GM18858 (cell line): ENCODE data around the gene DNAJB12.
"Not testable (repeated sequence)": the region's sequence is repeated elsewhere in the genome, so short reads cannot be mapped to it uniquely, and the experiment has no call there.

Experiments
- ATAC-seq: cut with Tn5 transposase; IDR thresholded peaks from one replicate; pipeline ENCODE4 v1.9.1; 2021; ENCODE audit not compliant: unreplicated experiment

DNAJB12 gene

DNA sequence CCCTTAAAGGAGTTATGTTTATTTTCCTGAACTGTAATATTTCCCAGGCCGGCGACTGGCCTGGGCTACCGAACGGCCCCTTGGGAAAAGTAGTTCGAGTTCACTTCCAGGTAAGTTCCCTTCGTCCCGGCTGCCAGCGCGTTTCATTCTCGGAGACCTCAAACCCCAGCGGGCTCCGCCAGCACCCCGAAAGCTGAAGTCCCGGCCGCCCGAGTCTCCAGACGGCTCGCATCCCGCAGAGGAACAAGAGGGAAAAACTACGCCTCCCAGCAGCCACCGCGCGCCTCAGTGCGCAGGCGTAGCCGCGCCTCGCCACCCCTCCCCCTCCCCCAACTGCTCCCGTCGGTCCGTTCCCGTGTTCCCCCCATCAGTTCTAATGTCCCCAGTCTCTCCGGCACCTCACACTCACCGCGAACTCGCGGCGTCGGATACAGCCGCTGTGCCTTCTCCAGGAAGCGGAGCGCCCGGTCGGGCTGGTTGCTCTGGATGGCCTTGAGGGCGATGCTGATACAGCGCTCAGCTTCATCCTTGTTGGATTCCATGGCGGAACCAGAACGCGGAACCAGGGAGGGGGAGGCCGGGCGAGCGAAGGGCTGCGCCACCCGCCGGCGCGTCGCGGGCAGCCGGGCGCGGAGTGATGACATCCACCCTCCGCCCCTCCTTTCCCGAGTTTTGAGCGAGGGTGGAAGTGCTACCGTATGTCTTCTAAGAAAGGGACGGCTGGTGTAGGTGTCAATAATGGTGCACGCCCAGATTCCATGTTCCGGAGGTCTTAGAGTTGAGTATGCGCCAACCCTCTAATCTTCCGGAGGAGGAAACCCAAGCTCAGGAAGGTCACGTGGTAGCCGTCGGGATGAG lies at the start of gene DNAJB12:
Gene DNAJB12 (minus strand): TSS at position 564 of the 858 bp plus-strand sequence. CDS start 22 bp downstream, at position 542.
- ATAC-seq, result peak; percentile 42

DNA sequence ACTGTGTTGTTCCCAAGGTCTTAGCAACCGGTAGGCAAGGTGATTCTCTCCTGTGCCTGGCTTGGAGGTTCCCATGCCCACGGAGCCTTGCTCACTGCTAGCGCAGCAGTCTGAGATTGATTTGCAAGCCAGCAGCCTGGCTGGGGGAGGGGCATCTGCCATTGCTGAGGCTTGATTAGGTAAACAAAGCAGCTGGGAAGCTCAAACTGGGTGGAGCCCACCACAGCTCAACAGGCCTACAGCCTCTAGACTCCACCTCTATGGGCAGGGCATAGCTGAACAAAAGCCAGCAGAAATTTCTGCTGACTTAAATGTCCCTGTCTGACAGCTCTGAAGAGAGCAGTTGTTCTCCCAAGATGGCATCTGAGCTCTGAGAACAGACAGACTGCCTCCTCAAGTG lies 40.9 kb upstream of the DNAJB12 start:
- ATAC-seq, result not testable (repeated sequence)

DNA sequence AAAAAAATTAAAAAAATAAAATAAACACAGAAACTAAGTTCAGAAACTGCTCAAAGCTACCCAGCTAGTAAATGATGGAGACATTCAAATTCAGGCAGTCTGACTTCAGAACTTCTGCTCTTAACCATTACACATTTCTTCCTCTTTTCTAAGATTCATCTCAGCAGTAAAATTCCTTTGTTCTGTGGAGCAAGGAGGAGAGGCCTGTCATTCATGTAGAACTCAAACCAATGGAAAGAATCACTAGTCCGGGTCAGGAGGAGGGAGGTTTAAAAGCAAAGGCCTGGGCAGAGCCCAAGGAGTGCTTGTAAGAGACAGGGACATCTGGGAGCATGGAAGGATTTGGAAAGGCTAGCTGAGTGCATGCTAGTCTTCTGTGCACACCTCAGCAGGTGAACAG lies 37.9 kb upstream of the DNAJB12 start:
- ATAC-seq, result no peak

DNA sequence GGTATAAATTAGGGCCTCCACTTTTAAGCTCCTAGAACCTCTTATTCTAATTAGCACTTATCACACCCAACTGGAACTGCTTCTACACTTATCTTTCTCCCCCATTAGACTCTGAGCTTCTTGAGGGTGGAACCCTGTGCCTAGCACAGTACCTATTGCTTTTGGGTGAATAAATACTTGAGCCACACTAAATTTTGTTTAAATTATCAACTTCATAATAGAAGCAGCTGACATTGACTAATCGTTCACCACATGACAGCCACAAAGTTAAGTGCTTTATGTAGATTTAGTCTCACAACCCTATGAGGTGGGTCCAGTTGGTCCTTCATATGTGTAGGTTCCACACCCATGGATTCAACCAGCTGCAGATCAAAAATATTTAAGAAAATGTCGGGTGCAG lies 36.0 kb upstream of the DNAJB12 start:
- ATAC-seq, result no peak

DNA sequence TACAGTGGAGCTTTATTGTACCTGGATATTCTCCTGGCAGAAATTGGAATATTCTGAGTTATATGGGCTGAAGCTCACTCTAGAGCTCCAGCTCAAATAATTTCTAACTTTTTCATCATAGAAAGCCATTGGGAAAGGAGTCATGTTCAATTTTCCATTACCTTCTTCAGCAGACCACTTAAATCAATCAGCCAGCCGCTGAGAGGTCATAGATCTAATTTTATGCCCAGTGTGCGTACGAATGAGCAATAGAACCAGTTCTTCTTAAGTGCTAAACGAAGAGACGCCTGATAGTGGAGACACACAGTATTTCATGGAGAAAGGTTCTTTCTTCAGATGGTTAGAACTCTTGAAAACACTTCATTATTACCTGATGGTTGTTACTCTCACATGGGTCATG lies 35.0 kb upstream of the DNAJB12 start:
- no peak for ATAC-seq

DNA sequence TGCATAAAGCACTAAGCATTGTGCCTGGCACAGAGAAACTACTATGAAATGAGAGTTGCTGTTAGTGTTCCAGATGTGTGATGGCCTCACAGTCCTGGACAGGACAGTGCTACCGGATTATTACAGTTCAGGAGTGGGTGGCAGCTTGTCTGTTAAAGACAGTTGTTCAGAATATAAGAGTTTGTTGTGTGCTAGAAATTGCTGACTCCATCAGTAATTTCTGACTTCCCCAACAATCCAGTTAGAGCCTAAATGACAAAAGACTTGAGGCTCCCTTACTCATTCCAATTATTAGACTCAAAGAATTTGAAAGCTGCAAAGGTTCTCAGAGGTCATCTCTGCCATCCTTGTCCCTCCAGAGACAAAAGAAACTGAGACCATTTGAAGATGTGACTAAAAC lies 34.3 kb upstream of the DNAJB12 start:
- ATAC-seq, result no peak

DNA sequence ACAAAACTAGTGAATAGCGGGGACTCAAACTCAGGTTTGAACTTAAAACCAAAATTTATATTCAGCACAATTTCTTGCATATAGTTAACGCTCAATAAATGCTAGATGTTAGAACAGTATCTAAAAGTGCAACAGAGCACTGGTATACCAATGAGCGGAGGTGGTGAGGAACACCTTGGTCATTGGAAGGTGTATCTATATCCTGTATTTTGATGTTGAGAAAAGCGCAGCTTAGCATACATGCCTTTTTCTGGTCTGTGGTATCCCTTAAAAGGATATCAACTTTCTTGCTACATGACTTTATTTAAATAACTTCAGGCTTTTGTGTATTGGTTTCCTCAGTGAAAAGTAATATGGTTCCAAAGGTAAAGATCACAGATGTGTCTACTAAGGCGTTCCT lies 33.3 kb upstream of the DNAJB12 start:
- no peak for ATAC-seq

DNA sequence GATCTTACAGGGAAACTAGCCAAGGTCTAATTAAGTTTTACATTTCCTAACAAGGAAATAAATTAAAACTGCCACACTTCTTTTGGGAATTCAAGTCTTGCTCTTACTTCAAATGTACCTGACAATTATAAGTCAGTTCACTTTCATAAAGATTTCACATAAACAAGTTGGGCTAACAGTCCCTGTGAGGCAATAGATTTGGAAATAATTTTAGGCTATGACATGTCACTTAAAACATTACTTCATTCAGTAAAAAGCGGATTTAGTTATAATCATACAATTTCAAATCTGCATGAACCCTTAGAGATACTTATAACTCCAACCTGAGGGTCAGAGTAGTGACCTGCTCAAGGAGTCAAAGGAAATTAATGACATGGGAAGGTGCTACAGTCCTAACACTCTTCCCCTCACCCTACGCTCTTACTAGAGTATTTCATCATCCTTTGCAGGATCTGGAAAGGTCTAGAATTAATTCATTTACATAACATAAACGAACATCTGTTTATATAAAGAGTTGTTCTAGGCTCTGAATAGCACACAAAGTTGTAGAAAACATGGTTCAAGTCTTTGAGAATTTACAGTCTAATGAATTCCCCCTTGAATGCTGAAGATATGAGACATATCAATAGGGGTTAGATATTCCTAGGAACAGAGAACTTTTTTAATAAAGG lies 32.3 kb upstream of the DNAJB12 start:
- no peak for ATAC-seq

DNA sequence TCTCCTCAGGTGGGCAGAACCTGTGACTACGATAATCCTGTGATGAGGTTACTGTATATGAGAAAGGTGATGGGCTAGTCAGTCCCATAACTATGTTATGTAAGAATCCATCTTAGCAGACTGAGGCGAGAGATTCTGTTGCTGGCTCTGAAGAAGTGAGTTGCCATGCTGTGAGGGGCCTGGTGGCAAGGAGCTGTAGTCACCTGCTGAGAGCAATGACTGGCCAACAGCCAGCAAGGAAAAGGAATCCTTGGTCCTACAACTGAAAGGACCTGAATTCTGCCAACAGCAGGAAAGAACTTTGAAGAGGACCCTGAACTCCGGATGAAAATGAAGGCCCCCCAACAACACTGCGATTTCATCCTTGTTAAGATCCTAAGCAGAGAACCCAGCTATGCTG lies 31.0 kb upstream of the DNAJB12 start:
- no peak for ATAC-seq

DNA sequence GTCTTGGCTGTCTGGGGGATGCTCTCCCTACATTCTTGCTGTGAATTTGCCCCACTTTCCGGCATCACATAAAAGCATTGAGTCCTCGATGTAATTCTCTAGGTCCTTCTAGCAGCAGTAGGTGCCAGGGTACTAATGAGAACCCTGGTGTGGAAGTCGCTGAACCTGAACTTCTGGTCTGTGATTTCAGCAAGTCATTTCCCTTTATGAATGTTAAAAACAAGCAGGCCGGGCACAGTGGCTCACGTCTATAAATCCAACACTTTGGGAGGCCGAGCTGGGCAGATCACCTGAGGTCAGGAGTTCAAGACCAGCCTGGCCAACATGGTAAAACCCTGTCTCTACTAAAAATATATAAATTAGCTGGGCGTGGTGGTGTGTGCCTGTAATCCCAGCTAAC lies 30.3 kb upstream of the DNAJB12 start:
- not testable (repeated sequence) for ATAC-seq

DNA sequence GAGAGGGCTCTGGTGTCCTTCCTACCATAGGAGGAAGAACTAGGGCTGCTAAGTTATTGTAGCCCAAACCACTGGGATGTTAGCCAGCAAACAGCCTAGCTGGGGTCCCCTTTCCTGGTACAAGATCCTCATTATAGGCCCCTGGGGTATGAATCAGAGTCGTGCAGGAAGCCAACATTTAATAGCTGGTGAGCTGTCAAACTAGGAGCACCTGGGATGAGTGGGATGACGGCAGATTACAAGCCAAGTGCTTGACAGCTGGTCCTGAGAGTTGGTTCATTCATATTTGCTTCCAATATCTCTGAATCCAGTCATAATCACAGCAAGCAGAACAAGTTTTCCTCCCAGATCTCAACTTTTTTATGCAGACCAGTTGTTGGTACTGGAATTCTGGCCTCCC lies 25.1 kb upstream of the DNAJB12 start:
- no peak for ATAC-seq

DNA sequence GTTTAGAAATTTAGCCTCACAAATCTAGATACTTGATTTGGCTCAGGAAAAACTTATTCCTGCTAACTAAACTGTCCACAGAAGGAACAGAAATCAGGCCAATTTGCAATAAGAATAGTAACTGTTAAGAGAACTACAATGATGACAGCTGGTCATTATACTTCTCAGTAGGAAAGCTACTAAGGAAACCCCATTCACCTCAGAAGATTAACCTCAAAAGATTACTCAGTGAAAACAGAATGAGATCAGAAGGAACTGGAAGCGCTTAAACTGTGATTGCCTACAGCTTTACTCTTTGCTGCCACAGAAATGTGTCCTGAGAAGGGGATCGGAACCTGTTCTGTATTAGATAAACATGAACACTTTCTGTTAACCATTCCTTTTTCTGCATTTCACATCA lies 24.3 kb upstream of the DNAJB12 start:
- no peak for ATAC-seq

DNA sequence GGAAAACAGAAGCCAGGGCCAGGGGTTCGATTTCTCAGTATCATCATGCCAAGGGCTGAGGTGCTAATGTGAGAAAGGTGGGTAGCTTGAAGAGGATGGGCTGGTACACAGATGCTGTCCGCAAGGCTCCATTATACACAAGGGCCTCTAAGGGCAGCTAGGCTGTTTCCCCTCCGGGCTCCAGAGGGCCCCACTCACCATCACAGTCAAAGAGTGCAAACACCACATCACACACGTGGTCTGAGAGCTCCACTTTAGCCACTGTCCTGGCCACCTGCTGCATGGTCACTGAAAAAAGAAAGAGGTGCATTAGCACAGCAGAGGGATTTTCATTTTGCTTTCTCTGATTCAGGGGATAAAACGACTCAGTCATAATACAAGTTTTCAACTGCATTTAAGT lies 20.9 kb upstream of the DNAJB12 start:
- ATAC-seq, result no peak

DNA sequence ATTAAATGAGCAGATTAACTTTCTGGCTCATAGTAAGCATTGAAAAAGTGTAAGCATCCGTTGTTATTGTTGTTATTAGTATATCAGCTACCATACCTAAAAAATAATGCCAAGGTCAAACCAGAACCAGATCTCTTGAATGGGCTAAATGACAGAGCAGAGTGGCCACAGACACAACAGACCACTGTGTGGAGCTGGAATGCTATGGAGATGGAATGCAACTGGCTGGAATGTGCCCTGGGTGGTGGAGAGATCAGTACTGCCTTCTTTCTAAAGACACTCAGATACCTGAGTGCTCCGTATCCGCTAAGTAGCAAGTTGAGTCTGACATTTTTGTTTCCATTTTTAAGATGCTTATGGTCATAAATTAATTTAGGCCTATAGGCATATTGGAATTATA lies 20.5 kb upstream of the DNAJB12 start:
- ATAC-seq, result no peak

DNA sequence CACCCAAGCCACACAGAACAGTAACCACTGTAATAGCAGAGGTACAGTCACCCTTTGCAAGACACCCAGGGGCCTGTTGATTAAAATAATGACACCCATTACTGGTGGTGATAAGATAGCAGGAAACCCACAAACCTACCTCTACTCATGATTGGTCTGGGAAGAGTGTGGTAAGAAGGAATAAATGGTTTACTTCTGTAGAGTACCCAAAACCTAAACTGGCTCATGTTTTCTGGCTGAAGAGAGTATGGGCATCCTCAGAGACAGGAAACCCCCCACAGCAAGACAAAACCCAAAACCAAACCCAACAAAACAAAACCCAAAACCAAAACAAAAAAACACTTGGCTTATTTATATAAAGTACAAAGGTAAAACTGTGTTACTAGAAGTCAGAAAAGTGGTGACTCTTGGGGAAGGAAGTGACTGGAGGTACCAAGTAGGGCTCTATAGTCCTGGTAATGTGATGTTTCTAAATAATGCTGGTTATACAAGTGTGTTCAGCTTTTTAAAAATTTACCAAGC lies 15.5 kb upstream of the DNAJB12 start:
- no peak for ATAC-seq

DNA sequence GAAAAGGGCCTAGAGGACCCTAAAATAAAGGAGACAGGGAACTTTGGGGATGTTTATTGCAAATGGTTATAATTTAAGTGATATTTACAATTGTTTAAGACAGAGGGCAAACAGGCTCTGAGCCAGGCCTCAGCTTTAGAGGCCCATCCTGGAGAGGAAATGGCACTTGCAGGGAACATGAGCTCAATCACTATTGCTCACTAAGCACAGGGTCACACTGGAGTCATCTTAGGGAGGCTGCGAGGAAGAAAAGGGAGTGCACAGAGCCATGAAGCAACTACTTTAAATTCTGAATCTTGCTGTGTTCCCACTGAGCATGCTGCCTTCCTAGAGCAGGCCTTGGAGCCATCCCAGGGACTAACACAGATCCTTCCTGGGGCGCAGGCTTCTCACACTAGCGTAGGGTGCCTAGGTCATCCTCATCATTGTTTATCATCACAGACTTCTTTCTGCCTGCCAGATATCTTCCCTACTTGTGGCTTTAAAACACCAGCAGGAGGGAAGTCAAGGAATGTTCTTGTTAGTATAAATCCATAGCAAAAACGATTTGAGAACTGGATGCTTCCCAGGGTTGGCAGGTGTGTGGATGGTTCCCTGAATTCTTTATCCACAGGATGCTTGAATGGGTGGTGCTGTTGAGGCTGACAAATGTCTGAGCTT lies 12.7 kb upstream of the DNAJB12 start:
- no peak for ATAC-seq

DNA sequence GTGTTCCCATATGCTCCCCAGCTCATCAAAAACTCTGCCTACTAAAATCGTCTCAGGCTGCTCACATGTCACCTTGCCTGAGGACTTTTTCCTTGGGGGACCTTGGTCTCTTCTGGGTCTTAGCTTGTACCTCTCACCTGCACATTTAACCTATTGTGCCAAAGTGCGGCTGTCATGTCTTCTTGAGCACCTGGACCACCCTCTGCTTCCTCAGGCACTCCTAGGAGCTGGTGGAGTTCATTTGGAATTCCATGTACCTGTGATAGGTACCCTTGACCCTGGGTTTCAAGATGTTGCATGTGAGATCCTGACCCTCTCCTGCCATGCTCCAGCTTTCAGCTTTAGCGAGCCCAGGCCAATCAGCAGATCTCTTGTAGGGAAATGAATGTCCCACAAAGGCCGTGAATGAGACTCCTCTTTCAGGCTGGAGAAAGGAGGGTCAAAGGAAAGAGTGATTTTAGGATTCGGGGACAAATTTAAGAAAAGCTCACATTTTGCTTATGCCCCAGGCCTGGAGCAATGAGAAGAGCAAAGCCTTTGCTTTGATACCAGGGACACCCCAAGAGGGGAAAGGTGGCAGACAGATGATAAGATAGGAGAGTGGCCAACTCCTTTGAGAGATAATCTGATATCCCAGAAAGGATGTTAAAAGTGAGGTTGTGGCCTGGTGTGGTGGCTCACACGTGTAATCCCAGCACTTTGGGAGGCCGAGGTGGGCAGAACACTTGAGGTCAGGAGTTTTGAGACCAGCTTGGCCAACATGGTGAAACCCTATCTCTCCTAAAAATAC lies 10.6 kb upstream of the DNAJB12 start:
- ATAC-seq, result no peak

DNA sequence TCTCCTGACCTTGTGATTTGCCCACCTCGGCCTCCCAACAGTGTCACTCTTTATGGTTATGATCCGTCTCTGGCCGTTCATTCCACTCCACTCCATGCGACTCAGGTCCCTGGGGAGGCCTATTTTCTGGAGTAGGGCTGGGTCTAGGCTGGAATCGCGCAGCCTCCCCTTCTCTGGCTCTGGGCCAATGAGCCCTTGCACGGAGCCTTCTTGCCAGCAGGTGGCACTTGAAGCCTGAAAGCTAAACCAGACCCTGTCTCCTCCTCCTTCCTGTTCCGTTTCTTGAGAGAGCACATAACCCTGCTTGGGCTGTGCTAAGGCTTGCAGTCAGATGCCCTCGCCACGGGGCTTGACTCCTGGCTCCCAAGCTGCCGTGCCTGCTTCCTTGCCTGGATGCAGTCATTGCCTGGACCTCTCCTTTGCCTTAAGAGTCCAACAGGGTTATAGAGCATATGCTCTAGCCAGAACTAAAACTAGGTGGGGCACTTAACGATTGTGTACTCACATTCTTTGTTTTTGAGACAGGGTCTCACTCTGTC lies 9.6 kb upstream of the DNAJB12 start:
- peak; percentile 65 for ATAC-seq

DNA sequence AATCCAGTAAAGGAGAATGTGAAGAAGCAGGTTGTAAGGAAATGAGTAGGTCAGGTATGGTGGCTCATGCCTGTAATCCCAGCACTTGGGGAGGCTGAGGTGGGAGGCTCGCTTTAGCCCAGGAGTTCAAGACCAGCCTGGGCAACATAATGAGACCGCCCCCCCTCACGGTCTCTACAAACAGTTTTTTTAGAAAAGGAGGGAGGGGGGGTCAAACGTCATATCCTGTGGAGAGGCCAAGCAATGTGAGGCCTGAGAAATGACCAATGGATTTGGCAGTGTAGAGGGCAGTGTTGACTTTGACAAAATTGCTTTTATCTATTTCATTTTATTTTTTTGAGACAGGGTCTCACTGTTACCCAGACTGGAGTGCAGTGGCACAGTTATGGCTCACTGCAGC lies 2.3 kb upstream of the DNAJB12 start:
- ATAC-seq, result no peak

DNA sequence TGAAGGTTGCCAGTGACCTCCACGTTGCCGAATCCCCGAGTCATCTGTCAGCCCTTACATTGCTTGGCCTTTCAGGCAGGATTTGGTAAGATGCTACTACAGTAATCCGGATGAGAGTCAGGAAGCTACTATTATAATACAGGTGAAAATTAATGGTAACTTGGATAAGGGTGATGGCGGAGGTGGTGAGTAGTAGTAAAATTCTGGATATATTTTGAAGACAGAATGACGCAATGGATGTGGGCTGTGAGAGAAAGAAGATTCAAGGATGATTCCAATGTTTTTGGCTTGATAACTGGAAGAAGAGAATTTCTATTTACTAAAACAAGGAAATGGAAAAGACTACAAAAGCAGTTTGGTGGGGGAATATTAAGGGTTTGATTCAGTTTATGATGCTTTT lies 1.4 kb upstream of the DNAJB12 start:
- no peak for ATAC-seq

DNA sequence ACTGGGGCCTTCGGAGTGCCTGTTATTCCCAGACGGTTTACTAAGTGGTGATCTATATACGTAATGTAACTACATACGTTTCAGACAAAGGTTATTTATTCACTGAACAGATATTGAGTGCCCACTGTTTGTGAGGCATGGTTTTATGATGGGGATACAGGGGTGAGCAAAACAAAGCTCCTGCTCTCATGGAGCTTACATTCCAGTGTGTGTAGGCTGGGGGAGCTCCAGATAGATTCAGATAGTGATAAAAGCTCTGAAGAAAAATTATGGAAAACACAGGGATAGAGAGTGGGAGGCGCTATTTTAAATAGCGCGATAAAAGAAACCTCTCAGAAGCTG lies 466 bp upstream of the DNAJB12 start:
- no peak for ATAC-seq
